T-helper 2 cell (primary cell): Measurements from ENCODE around the gene FAM193B.

Experiments
- DNase-seq, 5 experiments: peaks; one replicate each; pipeline versions ENCODE4 v3.0.0 to v3.0.0-alpha.2; 2012 to 2022

FAM193B gene

GRCh38 chr5:177514541-177514940, 39.8 kb downstream of the FAM193B start:
- DNase-seq: no peak

GRCh38 chr5:177513500-177513899, 40.9 kb downstream of the FAM193B start:
- no peak for DNase-seq

GRCh38 chr5:177512736-177513380, 41.5 kb downstream of the FAM193B start:
- no peak for DNase-seq

GRCh38 chr5:177511796-177512675, 42.3 kb downstream of the FAM193B start:
- no peak for DNase-seq

- no peak for DNase-seq
Observed at GRCh38 chr5:177511181-177511580, 43.2 kb downstream of the FAM193B start.

- DNase-seq: no peak
Observed at GRCh38 chr5:177510567-177511053, 43.8 kb downstream of the FAM193B start.

- no peak for DNase-seq
Observed at GRCh38 chr5:177509991-177510566, 44.3 kb downstream of the FAM193B start.

- no peak for DNase-seq
Observed at GRCh38 chr5:177509381-177509951, 44.9 kb downstream of the FAM193B start, which contains the start of gene DOK3. Gene DOK3 (minus strand): TSS chr5:177509826. CDS start chr5:177509540, 286 bp downstream.

GRCh38 chr5:177508837-177509236, 45.5 kb downstream of the FAM193B start:
- no peak for DNase-seq

GRCh38 chr5:177508221-177508611, 46.1 kb downstream of the FAM193B start:
- no peak for DNase-seq

- DNase-seq: no peak
Observed at GRCh38 chr5:177507596-177508220, 46.7 kb downstream of the FAM193B start.

GRCh38 chr5:177507165-177507564, 47.2 kb downstream of the FAM193B start:
- no peak for DNase-seq

- no peak for DNase-seq
Observed at GRCh38 chr5:177505075-177505474, 49.3 kb downstream of the FAM193B start.

- no peak for DNase-seq
Observed at GRCh38 chr5:177504086-177505056, 50.0 kb downstream of the FAM193B start.

- DNase-seq: no peak
Observed at GRCh38 chr5:177503351-177504085, 50.8 kb downstream of the FAM193B start.

- no peak for DNase-seq
Observed at GRCh38 chr5:177502886-177503285, 51.5 kb downstream of the FAM193B start.

- no peak for DNase-seq
Observed at GRCh38 chr5:177501874-177502678, 52.3 kb downstream of the FAM193B start.

GRCh38 chr5:177500685-177501522, 53.5 kb downstream of the FAM193B start:
- DNase-seq: peak; percentile 64 to 81 (median 79)

GRCh38 chr5:177499842-177500241, 54.5 kb downstream of the FAM193B start:
- DNase-seq: no peak
